HUES6 (cell line): ENCODE results near the gene DLG5.
A peak's percentile ranks its signal among the peaks of the same experiment; 100 is the strongest.

ENCODE experiments used
- H3K27ac ChIP-seq: 2 replicates; pipeline ENCODE4 v1.7.0; 2013; ENCODE audit warnings: low read depth, mild to moderate bottlenecking, low read length, inconsistent platforms
- H3K27me3 ChIP-seq: 2 replicates; pipeline ENCODE4 v1.6.1; 2013; ENCODE audit warnings: low read length; ENCODE audit not compliant: control insufficient read depth, insufficient read depth
- H3K36me3 ChIP-seq: 2 replicates; pipeline ENCODE4 v1.6.1; 2013; ENCODE audit warnings: low read length; ENCODE audit not compliant: control insufficient read depth, insufficient read depth
- H3K4me1 ChIP-seq: 2 replicates; pipeline ENCODE4 v1.6.1; 2013; ENCODE audit warnings: low read length; ENCODE audit not compliant: control insufficient read depth, insufficient read depth
- H3K4me3 ChIP-seq: 2 replicates; pipeline ENCODE4 v1.5.1; 2013; ENCODE audit warnings: low read depth, low read length
- H3K9ac ChIP-seq: one replicate; pipeline ENCODE4 v1.6.1; 2013; ENCODE audit warnings: mild to moderate bottlenecking, low read length
- H3K9me3 ChIP-seq: 2 replicates; pipeline ENCODE4 v1.6.1; 2013; ENCODE audit warnings: low read depth, low read length; ENCODE audit not compliant: control insufficient read depth, insufficient read depth

The DLG5 gene

GRCh38 chr10:77926566-77927401, at the start of gene DLG5:
Gene DLG5, minus strand, starts transcription at chr10:77926755. Its CDS starts 235 bp downstream, at chr10:77926520.
- Histone ChIP-seq H3K36me3 (peaks cover 8% of the 10 kb centered on the region), H3K4me1 (peaks cover 38% of the 10 kb centered on the region), H3K4me3 (peak within 1 kb of the TSS; percentile 91), H3K27ac (peak within 1 kb of the TSS; percentile 65; the same call in 1 of the 2 replicates), H3K9me3 (0 out of 2 replicates have a peak, but pooled peaks cover 6% of the 10 kb centered on the region), H3K27me3 (peaks cover 6% of the 10 kb centered on the region), H3K9ac (peak within 1 kb of the TSS; percentile 96)

GRCh38 chr10:77975086-77975666, 48.6 kb upstream of the DLG5 start:
- Histone ChIP-seq H3K9ac (no peak overlapping the region), H3K36me3 (peaks cover 40% of the 10 kb centered on the region), H3K4me1 (peaks cover 20% of the 10 kb centered on the region; the same call in 1 of the 2 replicates), H3K27ac (no peak overlapping the region), H3K4me3 (no peak overlapping the region), H3K9me3 (no peaks in the 10 kb centered on the region), H3K27me3 (no peaks in the 10 kb centered on the region)

GRCh38 chr10:77974396-77975074, 48.0 kb upstream of the DLG5 start:
- no peak overlapping the region for H3K4me3 ChIP-seq
- no peak overlapping the region for H3K27ac ChIP-seq
- H3K9ac ChIP-seq = no peak overlapping the region
- peaks cover 20% of the 10 kb centered on the region; the same call in 1 of the 2 replicates for H3K4me1 ChIP-seq
- H3K27me3 ChIP-seq = no peaks in the 10 kb centered on the region
- peaks cover 34% of the 10 kb centered on the region for H3K36me3 ChIP-seq
- no peaks in the 10 kb centered on the region for H3K9me3 ChIP-seq

GRCh38 chr10:77973276-77973675, 46.7 kb upstream of the DLG5 start:
- no peak overlapping the region for H3K4me3 ChIP-seq
- H3K36me3 ChIP-seq = peaks cover 25% of the 10 kb centered on the region
- H3K9me3 ChIP-seq = no peaks in the 10 kb centered on the region
- H3K4me1 ChIP-seq = peaks cover 20% of the 10 kb centered on the region; the same call in 1 of the 2 replicates
- H3K27ac ChIP-seq = no peak overlapping the region
- H3K9ac ChIP-seq = no peak overlapping the region
- H3K27me3 ChIP-seq = no peaks in the 10 kb centered on the region

- peak overlapping the region; percentile 58; the same call in 1 of the 2 replicates for H3K27ac ChIP-seq
- H3K4me1 ChIP-seq = peaks cover 20% of the 10 kb centered on the region; the same call in 1 of the 2 replicates
- no peaks in the 10 kb centered on the region for H3K27me3 ChIP-seq
- no peak overlapping the region for H3K9ac ChIP-seq
- H3K4me3 ChIP-seq = no peak overlapping the region
- no peaks in the 10 kb centered on the region for H3K9me3 ChIP-seq
- H3K36me3 ChIP-seq = peaks cover 14% of the 10 kb centered on the region
Observed at GRCh38 chr10:77972148-77972547, 45.6 kb upstream of the DLG5 start.

- H3K36me3 ChIP-seq = peaks cover 10% of the 10 kb centered on the region
- H3K9me3 ChIP-seq = no peaks in the 10 kb centered on the region
- H3K27ac ChIP-seq = peak overlapping the region; percentile 58; the same call in 1 of the 2 replicates
- H3K9ac ChIP-seq = peak overlapping the region; percentile 1
- H3K4me1 ChIP-seq = peaks cover 20% of the 10 kb centered on the region; the same call in 1 of the 2 replicates
- no peaks in the 10 kb centered on the region for H3K27me3 ChIP-seq
- no peak overlapping the region; the same call in 1 of the 2 replicates for H3K4me3 ChIP-seq
Observed at GRCh38 chr10:77971804-77972144, 45.2 kb upstream of the DLG5 start.

- peaks cover 20% of the 10 kb centered on the region; the same call in 1 of the 2 replicates for H3K4me1 ChIP-seq
- H3K27me3 ChIP-seq = no peaks in the 10 kb centered on the region
- H3K9ac ChIP-seq = peak overlapping the region; percentile 1
- no peaks in the 10 kb centered on the region for H3K9me3 ChIP-seq
- peaks cover 5% of the 10 kb centered on the region; the same call in 1 of the 2 replicates for H3K36me3 ChIP-seq
- peak overlapping the region; percentile 58; the same call in 1 of the 2 replicates for H3K27ac ChIP-seq
- H3K4me3 ChIP-seq = no peak overlapping the region; the same call in 1 of the 2 replicates
Observed at GRCh38 chr10:77970869-77971803, 44.6 kb upstream of the DLG5 start.

GRCh38 chr10:77969114-77969513, 42.6 kb upstream of the DLG5 start:
- Histone ChIP-seq H3K27me3 (no peaks in the 10 kb centered on the region), H3K4me3 (no peak overlapping the region), H3K9ac (no peak overlapping the region), H3K4me1 (peaks cover 12% of the 10 kb centered on the region; the same call in 1 of the 2 replicates), H3K27ac (no peak overlapping the region), H3K36me3 (no peaks in the 10 kb centered on the region), H3K9me3 (peaks cover 14% of the 10 kb centered on the region)

GRCh38 chr10:77967611-77968022, 41.1 kb upstream of the DLG5 start:
- Histone ChIP-seq H3K36me3 (no peaks in the 10 kb centered on the region), H3K9ac (no peak overlapping the region), H3K27ac (no peak overlapping the region), H3K4me3 (no peak overlapping the region), H3K4me1 (peaks cover 13% of the 10 kb centered on the region), H3K9me3 (peaks cover 22% of the 10 kb centered on the region), H3K27me3 (no peaks in the 10 kb centered on the region)

GRCh38 chr10:77965294-77965693, 38.7 kb upstream of the DLG5 start:
- Histone ChIP-seq H3K36me3 (no peaks in the 10 kb centered on the region), H3K27me3 (no peaks in the 10 kb centered on the region), H3K27ac (no peak overlapping the region), H3K9me3 (peaks cover 22% of the 10 kb centered on the region), H3K4me1 (peaks cover 4% of the 10 kb centered on the region; the same call in 1 of the 2 replicates), H3K9ac (no peak overlapping the region), H3K4me3 (no peak overlapping the region)
